Endothelial cell of umbilical vein (primary cell): ENCODE measurements around the gene JPH3. TPM values are rescaled to one million over a fixed set of nuclear protein-coding genes. Genes with fewer than 3 reads are reported as not detected.

ENCODE experiments used
- Bru-seq: library from RNA; stranded (reverse); fragments of 400-500 nt; gene quantifications from one replicate; lab custom pipeline; 2021; lab: Mats Ljungman, UMichigan
- BruChase-seq, 2 experiments: library from RNA; stranded (reverse); fragments of 400-500 nt; gene quantifications; one replicate each; lab custom pipeline; 2021; lab: Mats Ljungman, UMichigan
- BruUV-seq: library from RNA; stranded (reverse); fragments of 400-500 nt; replicated peaks from 2 replicates; lab custom pipeline; 2021; lab: Mats Ljungman, UMichigan
- CTCF ChIA-PET: fragments of 300-600, 350-600 bp; sonication (Branson Sonifier 250); formaldehyde crosslinking; loops from one replicate; lab custom pipeline; 2021; ENCODE audit warnings: antibody characterized with exemption, inconsistent platforms; lab: Charles Lee
- POLR2A ChIA-PET: fragments of 300-600, 350-600 bp; sonication (Branson Sonifier 250); formaldehyde crosslinking; loops from one replicate; lab custom pipeline; 2021; ENCODE audit warnings: antibody characterized with exemption, inconsistent platforms; lab: Charles Lee
- DNase-seq: peaks from one replicate; pipeline ENCODE4 v3.0.0-alpha.2; 2011; ENCODE audit warnings: low read depth, low spot score
- FAIRE-seq: peaks from 2 replicates; lab custom pipeline; 2011; peaks lifted over from hg19 to GRCh38; lab: Jason Lieb, UNC
- H2AFZ ChIP-seq: 2 replicates; pipeline ENCODE4 v1.6.0; 2012; ENCODE audit warnings: low read depth, low read length, control low read depth, inconsistent platforms
- H3K27ac ChIP-seq: 2 replicates; pipeline ENCODE4 v1.5.1; 2011; ENCODE audit warnings: low read depth, mild to moderate bottlenecking, control low read depth, low read length, moderate library complexity; ENCODE audit not compliant: insufficient read depth
- H3K27me3 ChIP-seq, 2 experiments: 2 replicates each; pipeline versions ENCODE4 v1.6.0 to v1.6.1; 2011; ENCODE audit warnings: low read length in 2 of 2, mixed read lengths in 1 of 2; ENCODE audit not compliant: control insufficient read depth in 2 of 2, insufficient read depth in 2 of 2
- H3K36me3 ChIP-seq, 2 experiments: 2 replicates in 1 of 2; 3 replicates in 1 of 2; pipeline ENCODE4 v1.5.1; 2011; ENCODE audit warnings: low read length in 2 of 2, mild to moderate bottlenecking in 1 of 2, moderate library complexity in 1 of 2; ENCODE audit not compliant: control insufficient read depth in 2 of 2, insufficient read depth in 2 of 2; ENCODE audit errors: extremely low read depth in 1 of 2
- H3K4me1 ChIP-seq: 3 replicates; pipeline ENCODE4 v1.5.1; 2011; ENCODE audit warnings: mild to moderate bottlenecking, low read length; ENCODE audit not compliant: control insufficient read depth, insufficient read depth; ENCODE audit errors: extremely low read depth
- H3K4me2 ChIP-seq: 2 replicates; pipeline ENCODE4 v1.6.1; 2011; ENCODE audit warnings: low read length, control low read depth, mixed read lengths; ENCODE audit not compliant: insufficient read depth
- H3K4me3 ChIP-seq, 3 experiments: fragments of 200-600 bp in 1 of 3; sonication (generic), shearing (Covaris generic) in 1 of 3; replicated peaks in 1 of 3; 2 replicates each; pipeline ENCODE4 v1.5.1; 2011 to 2016; ENCODE audit warnings: control low read depth in 3 of 3, low read length in 3 of 3, mild to moderate bottlenecking in 2 of 3, inconsistent platforms in 1 of 3, low read depth in 1 of 3, moderate library complexity in 1 of 3; ENCODE audit not compliant: insufficient read depth in 1 of 3
- H3K79me2 ChIP-seq: 2 replicates; pipeline ENCODE4 v1.6.0; 2012; ENCODE audit warnings: low read length, inconsistent platforms; ENCODE audit not compliant: control insufficient read depth, insufficient read depth
- H3K9ac ChIP-seq: replicated peaks from 2 replicates; pipeline ENCODE3; 2011; ENCODE audit warnings: low read length, control low read depth; ENCODE audit not compliant: insufficient read depth; ENCODE audit errors: extremely low read depth
- H3K9me1 ChIP-seq: replicated peaks from 3 replicates; pipeline ENCODE4 v1.6.0; 2011; ENCODE audit warnings: mild to moderate bottlenecking, low read length; ENCODE audit not compliant: control insufficient read depth, insufficient read depth; ENCODE audit errors: extremely low read depth
- H3K9me3 ChIP-seq: replicated peaks from 2 replicates; pipeline ENCODE4 v1.5.1; 2012; ENCODE audit warnings: low read length, inconsistent platforms; ENCODE audit not compliant: control insufficient read depth, insufficient read depth
- H4K20me1 ChIP-seq: replicated peaks from 2 replicates; pipeline ENCODE3; 2011; ENCODE audit warnings: mild to moderate bottlenecking, low read length; ENCODE audit not compliant: control insufficient read depth, insufficient read depth; ENCODE audit errors: extremely low read depth
- EZH2 ChIP-seq: IDR thresholded peaks from 2 replicates; pipeline ENCODE4 v1.6.1; 2012; ENCODE audit warnings: borderline replicate concordance, low read depth, mild to moderate bottlenecking, moderate library complexity, low read length, inconsistent platforms; ENCODE audit not compliant: severe bottlenecking
- FOS ChIP-seq: IDR thresholded peaks from 2 replicates; pipeline ENCODE4 v1.6.1; 2011; ENCODE audit warnings: mild to moderate bottlenecking, low read length, moderate library complexity, borderline replicate concordance; ENCODE audit not compliant: insufficient read depth
- GATA2 ChIP-seq: IDR thresholded peaks from 2 replicates; pipeline ENCODE4 v1.7.0; 2011; ENCODE audit warnings: low read depth, mild to moderate bottlenecking, moderate library complexity, mixed read lengths, low read length; ENCODE audit not compliant: insufficient read length, insufficient read depth
- JUN ChIP-seq: IDR thresholded peaks from 2 replicates; pipeline ENCODE4 v1.6.1; 2011; ENCODE audit warnings: borderline replicate concordance, low read depth; ENCODE audit not compliant: insufficient read length, insufficient read depth
- MAX ChIP-seq: IDR thresholded peaks from 2 replicates; pipeline ENCODE4 v1.6.1; 2011; ENCODE audit not compliant: insufficient read depth, insufficient read length
- MYC ChIP-seq: IDR thresholded peaks from one replicate; pipeline ENCODE4 v1.6.1; 2011; ENCODE audit warnings: mild to moderate bottlenecking, low read depth, low read length
- POLR2A ChIP-seq: IDR thresholded peaks from 2 replicates; pipeline ENCODE4 v1.6.1; 2012; ENCODE audit warnings: low read depth, mild to moderate bottlenecking, control low read depth, low read length
- POLR2AphosphoS5 ChIP-seq: IDR thresholded peaks from 2 replicates; pipeline ENCODE4 v1.6.1; 2012; ENCODE audit warnings: low read depth, mild to moderate bottlenecking, control low read depth, low read length, moderate library complexity; ENCODE audit not compliant: insufficient read depth
- dilution Hi-C: fragments of 300-500 bp; cut with MboI; formaldehyde crosslinking; loops from one replicate; pipeline ENCODE4 v1.15.0; 2019; ENCODE audit warnings: low sequenced_read_pairs; ENCODE audit not compliant: extremely low pct_ligation_motif_present
- intact Hi-C: fragments of 100-400 bp; cut with micrococcal nuclease; formaldehyde crosslinking; loops from one replicate; pipeline ENCODE4 v1.10.0; 2022
- long read RNA-seq: library from polyadenylated mRNA; stranded (forward); transcript quantifications from one replicate; pipeline ENCODE4 v2.0.0, GENCODE V29; 2021
- polyA minus RNA-seq, 3 experiments: library from RNA; depleted of rRNA, polyadenylated mRNA; stranded (reverse); fragments of >200 nt; gene quantifications; 1 replicate in 1 of 3; 2 replicates in 2 of 3; pipeline ENCODE4 v1.2.3, GENCODE V29; 2011
- polyA plus RNA-seq, 4 experiments: library from polyadenylated mRNA; depleted of rRNA in 3 of 4; stranded (reverse) in 3 of 4; unstranded in 1 of 4; fragments of >200 nt; gene quantifications; 2 replicates each; pipeline versions ENCODE4 v1.2.1 to v1.2.3, GENCODE V29; 2011 to 2012; ENCODE audit warnings: missing spikeins in 1 of 4
- total RNA-seq: library from RNA; stranded (reverse); gene quantifications from 2 replicates; pipeline ENCODE4 v1.2.3, GENCODE V29; 2021
- TF ChIP-seq, protein P1 (sequence below), 2 donors: IDR thresholded peaks; 1 replicate in 1 of 2; 2 replicates in 1 of 2; pipeline ENCODE4 v1.5.1; 2011; ENCODE audit warnings: low read length in 2 of 2, mild to moderate bottlenecking in 2 of 2, moderate library complexity in 2 of 2, control low read depth in 1 of 2, inconsistent platforms in 1 of 2, low read depth in 1 of 2; ENCODE audit not compliant: insufficient read depth in 1 of 2; ENCODE audit errors: extremely low read depth in 1 of 2

JPH3 gene
- total RNA-seq = 0.09 and 0.22 TPM in 2 replicates
- polyA plus RNA-seq = 0.30 and 0.35 TPM in 2 replicates
- polyA plus RNA-seq (2011; cell fraction: cytosol; rRNA removed) = 0.21 and 0.44 TPM in 2 replicates
- polyA plus RNA-seq (2011; cell fraction: nucleus; rRNA removed) = 0.13 and 0.29 TPM in 2 replicates
- polyA plus RNA-seq (2012) = 0.32 and 1.4 TPM in 2 replicates
- polyA minus RNA-seq = 0.25 and 0.27 TPM in 2 replicates
- polyA minus RNA-seq (2011; cell fraction: cytosol; rRNA and poly(A)+ RNA removed) = 0.61 TPM
- 0.14 TPM in 1 of 2 replicates, not detected in the other for polyA minus RNA-seq (2011; cell fraction: nucleus; rRNA and poly(A)+ RNA removed)
- percentile 4 among the genes with signal in this experiment for Bru-seq, nascent RNA
- BruChase-seq, experiment 1, labeled RNA remaining after a 6-hour chase = percentile 1 among the genes with signal in this experiment
- BruChase-seq, experiment 2, labeled RNA remaining after a 2-hour chase = percentile 3 among the genes with signal in this experiment
- long read RNA-seq, partial matches to known transcripts = 0 of 1 reads
- long read RNA-seq, other reads (novel, unspliced or antisense) = 1 of 1 reads

DNA sequence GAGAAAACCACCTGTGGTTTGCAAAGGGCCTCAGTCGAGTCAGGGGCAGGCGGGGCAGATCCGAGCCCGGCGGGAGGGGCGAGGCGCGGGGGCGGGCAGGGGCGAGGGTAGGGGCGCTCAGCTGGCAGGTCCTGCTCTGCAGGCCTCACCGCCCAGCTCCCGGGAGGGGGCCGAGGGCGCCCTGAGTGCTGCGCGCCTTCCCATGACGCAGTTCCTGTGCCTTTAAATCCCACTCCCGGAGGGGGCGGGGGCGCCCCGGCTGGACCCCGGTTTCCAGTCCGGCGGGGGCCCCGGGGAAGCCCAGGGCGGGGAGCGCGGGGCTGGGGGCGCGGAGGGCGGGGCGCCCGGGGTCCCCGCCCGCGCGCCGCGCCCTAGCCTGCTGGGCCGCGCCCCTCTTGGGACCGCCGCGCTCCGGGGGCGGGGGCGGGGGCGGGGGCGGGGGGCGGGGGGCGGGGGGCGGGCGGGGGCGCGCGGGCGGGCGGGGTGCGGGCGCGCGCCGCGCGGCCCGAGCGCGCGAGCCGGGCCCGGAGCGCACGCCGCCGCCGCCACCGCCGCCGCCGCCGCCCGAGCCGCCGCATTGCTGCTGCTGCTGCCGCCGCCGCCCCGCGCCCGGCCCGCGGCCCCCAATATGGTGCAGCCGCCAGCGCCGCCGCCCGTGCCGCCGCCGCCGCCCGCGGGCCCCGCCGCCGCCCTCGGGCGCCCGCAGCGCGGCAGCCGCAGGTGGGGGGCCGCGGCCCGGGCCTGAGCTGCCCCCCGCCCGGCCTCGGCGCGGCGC is at the start of gene JPH3:
JPH3 (plus strand) TSS at position 508 of the 775 bp plus-strand sequence. CDS start 639 bp downstream, outside the sequence.
- Histone ChIP-seq H3K9ac (no peak within 1 kb of the TSS), H3K36me3 (no peaks in the 10 kb centered on the region), H3K27me3 (peaks cover 50 to 51% of the 10 kb centered on the region in 2 experiments), H3K4me2 (no peak within 1 kb of the TSS), H4K20me1 (no peaks in the 10 kb centered on the region), H3K9me1 (no peaks in the 10 kb centered on the region), H3K4me3 (peak within 1 kb of the TSS in 1 of 3 experiments; percentile 10), H3K79me2 (no peaks in the 10 kb centered on the region), H3K27ac (no peak within 1 kb of the TSS), H2AFZ (no peak within 1 kb of the TSS), H3K9me3 (no peaks in the 10 kb centered on the region), H3K4me1 (no peaks in the 10 kb centered on the region)
- dilution Hi-C loops (no loop called here), intact Hi-C loops (no loop called here)
- TF ChIP-seq, protein P1, sequence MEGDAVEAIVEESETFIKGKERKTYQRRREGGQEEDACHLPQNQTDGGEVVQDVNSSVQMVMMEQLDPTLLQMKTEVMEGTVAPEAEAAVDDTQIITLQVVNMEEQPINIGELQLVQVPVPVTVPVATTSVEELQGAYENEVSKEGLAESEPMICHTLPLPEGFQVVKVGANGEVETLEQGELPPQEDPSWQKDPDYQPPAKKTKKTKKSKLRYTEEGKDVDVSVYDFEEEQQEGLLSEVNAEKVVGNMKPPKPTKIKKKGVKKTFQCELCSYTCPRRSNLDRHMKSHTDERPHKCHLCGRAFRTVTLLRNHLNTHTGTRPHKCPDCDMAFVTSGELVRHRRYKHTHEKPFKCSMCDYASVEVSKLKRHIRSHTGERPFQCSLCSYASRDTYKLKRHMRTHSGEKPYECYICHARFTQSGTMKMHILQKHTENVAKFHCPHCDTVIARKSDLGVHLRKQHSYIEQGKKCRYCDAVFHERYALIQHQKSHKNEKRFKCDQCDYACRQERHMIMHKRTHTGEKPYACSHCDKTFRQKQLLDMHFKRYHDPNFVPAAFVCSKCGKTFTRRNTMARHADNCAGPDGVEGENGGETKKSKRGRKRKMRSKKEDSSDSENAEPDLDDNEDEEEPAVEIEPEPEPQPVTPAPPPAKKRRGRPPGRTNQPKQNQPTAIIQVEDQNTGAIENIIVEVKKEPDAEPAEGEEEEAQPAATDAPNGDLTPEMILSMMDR (IDR thresholded peaks at IDR 0.05; ENCODE audit: extremely low read depth in 1 of 2, insufficient read depth in 1 of 2, low read depth in 1 of 2, low read length in 2 of 2) = no peak
- TF ChIP-seq POLR2AphosphoS5 (no peak), FOS (no peak), POLR2A (no peak), JUN (no peak), EZH2 (no peak), GATA2 (no peak), MAX (no peak), MYC (no peak)
- no TSS peak for BruUV-seq
- ChIA-PET CTCF (interaction anchor here (0.7 to 1.6 kb wide), 3 partner anchors 13 to 167 kb away, joined by 3 read pairs; no protein-coding TSS in a partner anchor), POLR2A (no interaction called here)
- DNase-seq (no peak), FAIRE-seq (no peak)
